GM12878 (cell line): ENCODE data around the gene IRF2BP1. TPM values are rescaled to one million over a fixed set of nuclear protein-coding genes. Genes with fewer than 3 reads are reported as not detected.

ENCODE experiments used
- ATAC-seq: fragments of 200-7000 bp; cut with Tn5 transposase; 3 replicates; pipeline ENCODE4 v1.9.1; 2020; ENCODE audit warnings: mild to moderate bottlenecking, moderate library complexity
- BruUV-seq: library from RNA; stranded (reverse); fragments of 400-500 nt; replicated peaks from 2 replicates; lab custom pipeline; 2021; lab: Mats Ljungman, UMichigan
- CTCF ChIA-PET: fragments of 300-600 bp; sonication (Branson Sonifier 250); formaldehyde crosslinking; extraction: SDS; loops from one replicate; lab custom pipeline; 2021; ENCODE audit warnings: inconsistent platforms; lab: Yijun Ruan, JAX
- POLR2A ChIA-PET: fragments of 350-600 bp; formaldehyde crosslinking; extraction: SDS; loops from one replicate; lab custom pipeline; 2021; ENCODE audit warnings: inconsistent platforms; lab: Charles Lee
- RAD21 ChIA-PET: fragments of 300-600 bp; sonication (Branson Sonifier 250); formaldehyde crosslinking; loops from one replicate; lab custom pipeline; 2023; ENCODE audit warnings: antibody characterized with exemption; ENCODE audit not compliant: unreplicated experiment; lab: Charles Lee
- SMC1A ChIA-PET: fragments of 300-600 bp; sonication (Branson Sonifier 250); formaldehyde crosslinking; loops from one replicate; lab custom pipeline; 2023; ENCODE audit not compliant: unreplicated experiment, uncharacterized antibody; lab: Charles Lee
- DNase-seq: peaks from one replicate; pipeline ENCODE4 v3.0.0-alpha.2; 2011; ENCODE audit warnings: low read depth, low spot score
- FAIRE-seq: peaks from 3 replicates; lab custom pipeline; 2011; peaks lifted over from hg19 to GRCh38; lab: Jason Lieb, UNC
- H2AFZ ChIP-seq: 2 replicates; pipeline ENCODE4 v1.6.0; 2011; ENCODE audit warnings: low read depth, low read length, control low read depth; ENCODE audit not compliant: control insufficient read depth
- H3K27ac ChIP-seq: 2 replicates; pipeline ENCODE4 v1.5.1; 2011; ENCODE audit warnings: control low read depth; ENCODE audit not compliant: control insufficient read depth, insufficient read depth
- H3K27me3 ChIP-seq, 2 experiments: replicated peaks in 1 of 2; 2 replicates each; pipeline versions ENCODE4 v1.6.0 to v1.6.1; 2011; ENCODE audit warnings: low read length in 1 of 2; ENCODE audit not compliant: control insufficient read depth in 2 of 2, insufficient read depth in 2 of 2
- H3K36me3 ChIP-seq, 2 experiments: 2 replicates each; pipeline ENCODE4 v1.5.1; 2011; ENCODE audit warnings: low read length in 1 of 2; ENCODE audit not compliant: control insufficient read depth in 2 of 2, insufficient read depth in 2 of 2
- H3K4me1 ChIP-seq: 2 replicates; pipeline ENCODE4 v1.6.1; 2011; ENCODE audit warnings: mild to moderate bottlenecking, low read length, moderate library complexity, mixed read lengths; ENCODE audit not compliant: control insufficient read depth, insufficient read depth
- H3K4me2 ChIP-seq: 2 replicates; pipeline ENCODE4 v1.6.0; 2011; ENCODE audit warnings: control low read depth; ENCODE audit not compliant: control insufficient read depth, insufficient read depth
- H3K4me3 ChIP-seq: fragments of 200-600 bp; sonication (generic); 2 replicates; pipeline ENCODE4 v1.5.1; 2016
- H3K79me2 ChIP-seq: 2 replicates; pipeline ENCODE4 v1.6.0; 2011; ENCODE audit warnings: low read length; ENCODE audit not compliant: control insufficient read depth, insufficient read depth
- H3K9ac ChIP-seq: 2 replicates; pipeline ENCODE4 v1.8.0; 2011; ENCODE audit warnings: low read length, control low read depth, mixed read lengths; ENCODE audit not compliant: control insufficient read depth, insufficient read depth
- H3K9me3 ChIP-seq: replicated peaks from 3 replicates; pipeline ENCODE4 v1.5.1; 2011; ENCODE audit warnings: mild to moderate bottlenecking, low read length; ENCODE audit not compliant: control insufficient read depth, insufficient read depth
- H4K20me1 ChIP-seq: 2 replicates; pipeline ENCODE4 v1.6.0; 2011; ENCODE audit not compliant: control insufficient read depth, insufficient read depth
- CBX3 ChIP-seq: fragments of 200-600 bp; sonication (generic); IDR thresholded peaks from 2 replicates; pipeline ENCODE4 v1.6.1; 2016; ENCODE audit warnings: low read depth, borderline replicate concordance
- CREM ChIP-seq: IDR thresholded peaks from 2 replicates; pipeline ENCODE4 v1.6.1; 2014; ENCODE audit warnings: antibody characterized with exemption, low read depth
- EGR1 ChIP-seq, 2 experiments: IDR thresholded peaks; 1 replicate in 1 of 2; 2 replicates in 1 of 2; pipeline ENCODE4 v1.6.1; 2011 to 2012; ENCODE audit warnings: low read depth in 2 of 2, low read length in 2 of 2, borderline replicate concordance in 1 of 2, mild to moderate bottlenecking in 1 of 2, moderate library complexity in 1 of 2
- EZH2 ChIP-seq: IDR thresholded peaks from 2 replicates; pipeline ENCODE4 v1.6.1; 2012; ENCODE audit warnings: low read depth, mild to moderate bottlenecking, control low read depth, inconsistent platforms, low read length, borderline replicate concordance; ENCODE audit not compliant: control insufficient read depth
- HDAC6 ChIP-seq: fragments of 200-600 bp; sonication (generic); IDR thresholded peaks from one replicate; pipeline ENCODE4 v1.8.0; 2017; ENCODE audit warnings: antibody characterized with exemption; ENCODE audit not compliant: unreplicated experiment
- JUNB ChIP-seq: IDR thresholded peaks from 2 replicates; pipeline ENCODE4 v1.6.1; 2016; ENCODE audit warnings: antibody characterized with exemption, mild to moderate bottlenecking
- LARP7 ChIP-seq: fragments of 450-650 bp; IDR thresholded peaks from 2 replicates; pipeline ENCODE4 v1.6.1; 2017; ENCODE audit warnings: mild to moderate bottlenecking
- MTA3 ChIP-seq: IDR thresholded peaks from 2 replicates; pipeline ENCODE4 v1.6.1; 2012; ENCODE audit warnings: low read length, inconsistent platforms, borderline replicate concordance
- PKNOX1 ChIP-seq: fragments of 450-650 bp; IDR thresholded peaks from 2 replicates; pipeline ENCODE4 v1.6.1; 2016; ENCODE audit warnings: mild to moderate bottlenecking
- PML ChIP-seq: IDR thresholded peaks from 2 replicates; pipeline ENCODE4 v1.6.1; 2012; ENCODE audit warnings: low read length, inconsistent platforms
- POLR2AphosphoS2 ChIP-seq: IDR thresholded peaks from 2 replicates; pipeline ENCODE4 v1.6.1; 2011; ENCODE audit warnings: low read depth, mild to moderate bottlenecking, low read length, improper control_type of control experiment, moderate library complexity
- RBBP5 ChIP-seq: fragments of 200-600 bp; sonication (generic); conservative IDR thresholded peaks from 2 replicates; pipeline ENCODE4 v1.6.1; 2016
- RUNX3 ChIP-seq: IDR thresholded peaks from 2 replicates; pipeline ENCODE4 v1.6.1; 2012; ENCODE audit warnings: low read length, inconsistent platforms
- SMC3 ChIP-seq: IDR thresholded peaks from 2 replicates; pipeline ENCODE4 v1.6.1; 2011; ENCODE audit warnings: low read length, improper control_type of control experiment, borderline replicate concordance
- STAT3 ChIP-seq: IDR thresholded peaks from 2 replicates; pipeline ENCODE4 v1.6.1; 2011; ENCODE audit warnings: low read depth, low read length, improper control_type of control experiment
- TARDBP ChIP-seq: IDR thresholded peaks from 2 replicates; pipeline ENCODE4 v1.6.1; 2016; ENCODE audit warnings: borderline replicate concordance
- TCF3 ChIP-seq: IDR thresholded peaks from 2 replicates; pipeline ENCODE4 v1.6.1; 2012; ENCODE audit warnings: low read depth, mild to moderate bottlenecking, low read length, borderline replicate concordance; ENCODE audit not compliant: insufficient read depth
- YBX1 ChIP-seq: fragments of 450-650 bp; IDR thresholded peaks from 2 replicates; pipeline ENCODE4 v1.6.1; 2016; ENCODE audit warnings: antibody characterized with exemption
- ZBED1 ChIP-seq: IDR thresholded peaks from 2 replicates; pipeline ENCODE4 v1.6.1; 2016; ENCODE audit warnings: borderline replicate concordance
- WGBS: methylation state at CpG from one replicate; pipeline ENCODE4 v1.1.6; 2016; ENCODE audit warnings: low lambda C conversion rate; ENCODE audit not compliant: insufficient replicate concordance, insufficient coverage; ENCODE audit errors: missing lambda C conversion rate; 5-methylcytosine and 5-hydroxymethylcytosine counted together
- in situ Hi-C: fragments of 300-500 bp; cut with MboI; formaldehyde crosslinking; loops from 9 replicates; pipeline ENCODE4 v1.14.3; 2018; ENCODE audit warnings: mixed read lengths
- intact Hi-C: fragments of 100-400 bp; cut with micrococcal nuclease; formaldehyde crosslinking; loops from one replicate; pipeline ENCODE4 v1.14.2; 2022; ENCODE audit not compliant: unreplicated experiment
- polyA plus RNA-seq, 11 experiments: library from polyadenylated mRNA; depleted of rRNA in 4 of 11; unstranded in 6 of 11; stranded (reverse) in 5 of 11; fragments of >200 nt; fragmentation: Nextera tagmentation in 4 of 11; fragmentation: Illumina TruSeq in 1 of 11; extraction: Ambion mirVana in 4 of 11; extraction: Trizol in 1 of 11; gene quantifications; 1 replicate in 1 of 11; 2 replicates in 10 of 11; pipeline versions ENCODE4 v1.2.1 to v1.2.3, GENCODE V29; 2011 to 2016; ENCODE audit warnings: inconsistent platforms in 2 of 11, missing spikeins in 2 of 11, low read depth in 1 of 11
- total RNA-seq, 4 experiments: library from RNA; depleted of rRNA in 3 of 4; stranded (reverse); fragments of >200 nt in 3 of 4; fragmentation: Illumina TruSeq in 1 of 4; extraction: Trizol in 1 of 4; gene quantifications; 2 replicates each; pipeline versions ENCODE4 v1.2.1 to v1.2.3, GENCODE V29; 2013 to 2021
- TF ChIP-seq, protein P1 (sequence below): IDR thresholded peaks from 2 replicates; pipeline ENCODE4 v1.6.1; 2011; ENCODE audit warnings: low read depth, mild to moderate bottlenecking, low read length, moderate library complexity, borderline replicate concordance; ENCODE audit errors: extremely low read depth
- TF ChIP-seq, protein P2 (sequence below): fragments of 450-650 bp; IDR thresholded peaks from 2 replicates; pipeline ENCODE4 v1.6.1; 2017; ENCODE audit warnings: borderline replicate concordance

The IRF2BP1 gene
- total and polyA plus RNA-seq, 10 of the 15 experiments (the other 5 are each of a cell fraction or from before 2014, with no cell fraction given) = 0.31 to 24.4 (median 4.4) TPM

DNA sequence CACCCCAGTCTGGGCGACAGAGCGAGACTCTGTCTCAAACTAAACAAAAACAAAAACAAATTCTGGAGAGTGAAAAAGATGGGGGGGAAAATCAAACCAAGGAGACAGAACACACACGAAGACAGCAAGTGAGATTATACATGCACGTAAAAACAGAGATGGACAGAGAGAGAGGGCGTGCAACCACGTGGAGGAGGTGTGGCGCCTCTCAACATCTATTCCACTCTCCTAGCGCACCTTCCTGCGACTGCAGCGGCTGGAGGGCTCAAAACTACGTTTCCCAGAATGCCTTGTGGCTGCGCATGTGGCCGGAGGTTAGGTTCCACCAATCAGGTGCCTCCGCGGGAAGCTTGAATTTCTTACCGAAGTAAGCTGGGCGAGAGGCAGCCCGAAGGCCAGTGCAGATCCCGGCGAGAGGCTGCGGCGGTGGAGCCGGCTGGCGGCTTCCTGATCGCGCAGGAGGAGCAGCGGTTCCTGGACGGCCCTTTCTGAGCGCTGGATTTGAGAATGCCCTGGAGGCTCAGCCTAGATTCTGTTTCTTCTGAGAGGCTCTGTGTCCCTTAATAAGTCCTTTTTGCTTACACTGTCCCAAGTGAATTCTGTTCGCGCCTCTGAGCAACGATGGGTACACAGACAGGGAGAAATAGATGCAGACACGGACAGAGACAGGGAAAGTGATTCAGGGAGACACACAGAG is 41.8 kb upstream of the IRF2BP1 start:
- Histone ChIP-seq H3K27me3 (no peaks in the 10 kb centered on the region), H3K4me1 (no peaks in the 10 kb centered on the region; the same call in 1 of the 2 replicates), H3K9me3 (no peaks in the 10 kb centered on the region), H2AFZ (peak overlapping the region; percentile 67), H3K9ac (peak overlapping the region; percentile 64), H3K27ac (peak overlapping the region; percentile 32; the same call in 1 of the 2 replicates), H3K36me3 (no peaks in the 10 kb centered on the region), H3K4me2 (peak overlapping the region; percentile 83), H4K20me1 (no peaks in the 10 kb centered on the region), H3K79me2 (no peaks in the 10 kb centered on the region), H3K4me3 (peak overlapping the region; percentile 45; the same call in 1 of the 2 replicates)
- in situ Hi-C loops = no loop called here
- peak; percentile 79 for DNase-seq
- no TSS peak for BruUV-seq
- peak; percentile 92 for FAIRE-seq
- ChIA-PET SMC1A (interaction anchor here (0.6 kb wide), 1 partner anchor 12 kb away, joined by 3 read pairs; no protein-coding TSS in a partner anchor), POLR2A (no interaction called here), RAD21 (interaction anchor here (1.0 kb wide), 1 partner anchor 25 kb away, joined by 4 read pairs; the partner anchor contains the start of gene MYPOP), CTCF (no interaction called here)
- intact Hi-C loops = no loop called here
- ATAC-seq = peak; percentile 100
- WGBS = 7% methylated on average over 33 of the region's 33 CpGs
- TF ChIP-seq STAT3 (no peak), PML (no peak), CBX3 (no peak), EZH2 (no peak), RUNX3 (peak; percentile 81), POLR2AphosphoS2 (no peak), TARDBP (peak; percentile 71; the same call in 1 of the 2 replicates), ZBED1 (no peak), TCF3 (no peak), EGR1 (IDR thresholded peaks at IDR 0.05; ENCODE audit: borderline replicate concordance in 1 of 2, low read depth in 2 of 2, low read length in 2 of 2) (no peak), MTA3 (no peak), CREM (peak; percentile 87), SMC3 (no peak), JUNB (no peak), HDAC6 (no peak), PKNOX1 (no peak), LARP7 (peak; percentile 56; the same call in 1 of the 2 replicates), RBBP5 (no peak), YBX1 (no peak)
- TF ChIP-seq, protein P1, sequence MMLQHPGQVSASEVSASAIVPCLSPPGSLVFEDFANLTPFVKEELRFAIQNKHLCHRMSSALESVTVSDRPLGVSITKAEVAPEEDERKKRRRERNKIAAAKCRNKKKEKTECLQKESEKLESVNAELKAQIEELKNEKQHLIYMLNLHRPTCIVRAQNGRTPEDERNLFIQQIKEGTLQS = peak; percentile 73; the same call in 1 of the 2 replicates
- TF ChIP-seq, protein P2, sequence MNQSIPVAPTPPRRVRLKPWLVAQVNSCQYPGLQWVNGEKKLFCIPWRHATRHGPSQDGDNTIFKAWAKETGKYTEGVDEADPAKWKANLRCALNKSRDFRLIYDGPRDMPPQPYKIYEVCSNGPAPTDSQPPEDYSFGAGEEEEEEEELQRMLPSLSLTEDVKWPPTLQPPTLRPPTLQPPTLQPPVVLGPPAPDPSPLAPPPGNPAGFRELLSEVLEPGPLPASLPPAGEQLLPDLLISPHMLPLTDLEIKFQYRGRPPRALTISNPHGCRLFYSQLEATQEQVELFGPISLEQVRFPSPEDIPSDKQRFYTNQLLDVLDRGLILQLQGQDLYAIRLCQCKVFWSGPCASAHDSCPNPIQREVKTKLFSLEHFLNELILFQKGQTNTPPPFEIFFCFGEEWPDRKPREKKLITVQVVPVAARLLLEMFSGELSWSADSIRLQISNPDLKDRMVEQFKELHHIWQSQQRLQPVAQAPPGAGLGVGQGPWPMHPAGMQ = no peak
